ENCODE measurements around the gene CLOCK.

Gene CLOCK

GRCh38 chr4:55386073-55386472, 160.6 kb downstream of the CLOCK start:
- Histone ChIP-seq H3K4me2 (ENCODE audit: low read length) (0 out of 2 replicates have a peak overlapping the region, but pooled peaks have one; percentile 10), H3K27me3 (ENCODE audit: low read depth, low read length) (no peaks in the 10 kb centered on the region), H3K9ac (ENCODE audit: low read length) (no peak overlapping the region), H2AFZ (ENCODE audit: low read depth, low read length) (no peak overlapping the region), H3K27ac (ENCODE audit: low read length) (no peak overlapping the region), H3K4me1 (ENCODE audit: low read length) (no peaks in the 10 kb centered on the region), H3K4me3 (ENCODE audit: low read length) (no peak overlapping the region), H3K9me3 (ENCODE audit: insufficient read depth, low read length) (no peaks in the 10 kb centered on the region), H4K20me1 (ENCODE audit: insufficient read depth, low read length) (no peaks in the 10 kb centered on the region), H3K36me3 (replicated peaks; ENCODE audit: low read depth, low read length) (no peaks in the 10 kb centered on the region), H3K79me2 (ENCODE audit: low read length) (no peaks in the 10 kb centered on the region)
- TF ChIP-seq CTCF (IDR thresholded peaks at IDR 0.05; ENCODE audit: low read depth, low read length) (no peak), EZH2phosphoT487 (IDR thresholded peaks at IDR 0.05; ENCODE audit: low read depth) (no peak)

GRCh38 chr4:55385201-55385649, 161.5 kb downstream of the CLOCK start:
- Histone ChIP-seq H3K9me3 (ENCODE audit: insufficient read depth, low read length) (no peaks in the 10 kb centered on the region), H3K9ac (ENCODE audit: low read length) (no peak overlapping the region), H3K27me3 (ENCODE audit: low read depth, low read length) (no peaks in the 10 kb centered on the region), H4K20me1 (ENCODE audit: insufficient read depth, low read length) (no peaks in the 10 kb centered on the region), H3K4me1 (ENCODE audit: low read length) (no peaks in the 10 kb centered on the region), H3K4me2 (ENCODE audit: low read length) (no peak overlapping the region), H2AFZ (ENCODE audit: low read depth, low read length) (no peak overlapping the region), H3K79me2 (ENCODE audit: low read length) (no peaks in the 10 kb centered on the region), H3K4me3 (ENCODE audit: low read length) (no peak overlapping the region), H3K27ac (ENCODE audit: low read length) (no peak overlapping the region), H3K36me3 (replicated peaks; ENCODE audit: low read depth, low read length) (no peaks in the 10 kb centered on the region)
- TF ChIP-seq CTCF (IDR thresholded peaks at IDR 0.05; ENCODE audit: low read depth, low read length) (no peak), EZH2phosphoT487 (IDR thresholded peaks at IDR 0.05; ENCODE audit: low read depth) (no peak)

- Histone ChIP-seq H3K4me2 (ENCODE audit: low read length) (no peak overlapping the region), H2AFZ (ENCODE audit: low read depth, low read length) (no peak overlapping the region), H3K79me2 (ENCODE audit: low read length) (no peaks in the 10 kb centered on the region)
Measured at GRCh38 chr4:55382488-55383003, 164.2 kb downstream of the CLOCK start.

GRCh38 chr4:55381502-55381901, 165.2 kb downstream of the CLOCK start:
- no peak overlapping the region for H2AFZ ChIP-seq (ENCODE audit: low read depth, low read length)

More at GRCh38 chr4:55382488-55383003, 164.2 kb downstream of the CLOCK start:
- H3K9me3 ChIP-seq (ENCODE audit: insufficient read depth, low read length): no peaks in the 10 kb centered on the region
- no peak overlapping the region for H3K4me3 ChIP-seq (ENCODE audit: low read length)
- TF ChIP-seq CTCF (IDR thresholded peaks at IDR 0.05; ENCODE audit: low read depth, low read length) (no peak), EZH2phosphoT487 (IDR thresholded peaks at IDR 0.05; ENCODE audit: low read depth) (no peak)
- no peaks in the 10 kb centered on the region for H3K4me1 ChIP-seq (ENCODE audit: low read length)
- H3K27ac ChIP-seq (ENCODE audit: low read length): no peak overlapping the region
- no peaks in the 10 kb centered on the region for H4K20me1 ChIP-seq (ENCODE audit: insufficient read depth, low read length)
- H3K36me3 ChIP-seq (replicated peaks; ENCODE audit: low read depth, low read length): no peaks in the 10 kb centered on the region
- H3K9ac ChIP-seq (ENCODE audit: low read length): no peak overlapping the region
- H3K27me3 ChIP-seq (ENCODE audit: low read depth, low read length): no peaks in the 10 kb centered on the region

More at GRCh38 chr4:55381502-55381901, 165.2 kb downstream of the CLOCK start:
- Histone ChIP-seq H3K79me2 (ENCODE audit: low read length) (no peaks in the 10 kb centered on the region), H3K9ac (ENCODE audit: low read length) (no peak overlapping the region), H3K9me3 (ENCODE audit: insufficient read depth, low read length) (no peaks in the 10 kb centered on the region), H3K27me3 (ENCODE audit: low read depth, low read length) (no peaks in the 10 kb centered on the region), H3K4me2 (ENCODE audit: low read length) (no peak overlapping the region), H3K4me3 (ENCODE audit: low read length) (no peak overlapping the region), H4K20me1 (ENCODE audit: insufficient read depth, low read length) (no peaks in the 10 kb centered on the region), H3K4me1 (ENCODE audit: low read length) (no peaks in the 10 kb centered on the region), H3K27ac (ENCODE audit: low read length) (no peak overlapping the region), H3K36me3 (replicated peaks; ENCODE audit: low read depth, low read length) (no peaks in the 10 kb centered on the region)
- no peak for TF ChIP-seq EZH2phosphoT487 (IDR thresholded peaks at IDR 0.05; ENCODE audit: low read depth)
- no peak for TF ChIP-seq CTCF (IDR thresholded peaks at IDR 0.05; ENCODE audit: low read depth, low read length)

Data from OCI-LY3 (cell line).